HCT116 (cell line): Measurements from ENCODE around the gene SRP9. TPM values are rescaled to one million over a fixed set of nuclear protein-coding genes. Genes with fewer than 3 reads are reported as not detected.

Source experiments
- ATAC-seq: fragments of 200-7000 bp; cut with Tn5 transposase; 2 replicates; pipeline ENCODE4 v1.9.1; 2020; ENCODE audit warnings: mild to moderate bottlenecking, moderate library complexity
- BruUV-seq: library from RNA; stranded (reverse); fragments of 400-500 nt; replicated peaks from 2 replicates; lab custom pipeline; 2021; lab: Mats Ljungman, UMichigan
- CTCF ChIA-PET: fragments of 300-600 bp; sonication (Branson Sonifier 250); formaldehyde crosslinking; loops from one replicate; lab custom pipeline; 2021; ENCODE audit warnings: antibody characterized with exemption; lab: Charles Lee
- POLR2A ChIA-PET: fragments of 300-600, 350-600 bp; sonication (Branson Sonifier 250); formaldehyde crosslinking; loops from one replicate; lab custom pipeline; 2021; ENCODE audit warnings: antibody characterized with exemption; lab: Charles Lee
- RAD21 ChIA-PET, 2 experiments: fragments of 300-600 bp; sonication (Branson Sonifier 250); formaldehyde crosslinking; loops; one replicate each; lab custom pipeline; 2023; ENCODE audit warnings: low total read pairs in 2 of 2; ENCODE audit not compliant: uncharacterized antibody in 2 of 2, unreplicated experiment in 2 of 2, low non-redundant PET in 1 of 2; lab: Charles Lee
- DNase-seq: peaks from one replicate; pipeline ENCODE4 v3.0.0-alpha.2; 2010; ENCODE audit warnings: low read depth, low spot score
- H2AFZ ChIP-seq: fragments of 200-600 bp; shearing (Covaris generic), sonication (generic); 2 replicates; pipeline ENCODE4 v1.6.1; 2017; ENCODE audit warnings: low read depth, mixed run types, mixed read lengths, antibody characterized with exemption, low read length; ENCODE audit not compliant: poor library complexity, severe bottlenecking
- H3K27ac ChIP-seq: 2 replicates; pipeline ENCODE4 v1.5.1; 2012; ENCODE audit warnings: low read depth, low read length
- H3K27me3 ChIP-seq: fragments of 200-600 bp; sonication (generic); 2 replicates; pipeline ENCODE4 v1.6.1; 2016; ENCODE audit warnings: mixed run types, low read length, mixed read lengths; ENCODE audit not compliant: insufficient read depth
- H3K36me3 ChIP-seq, 2 experiments: fragments of 200-500 bp in 1 of 2; fragments of 200-600 bp in 1 of 2; sonication (Bioruptor generic) in 1 of 2; sonication (generic) in 1 of 2; 2 replicates each; pipeline versions ENCODE4 v1.5.1 to v1.6.1; 2014 to 2016; ENCODE audit warnings: low read length in 2 of 2, inconsistent platforms in 1 of 2, mixed read lengths in 1 of 2, mixed run types in 1 of 2; ENCODE audit not compliant: insufficient read depth in 2 of 2, control insufficient read depth in 1 of 2
- H3K4me1 ChIP-seq, 2 experiments: fragments of 200-600 bp in 1 of 2; sonication (generic) in 1 of 2; 2 replicates each; pipeline versions ENCODE4 v1.5.1 to v1.6.1; 2012 to 2017; ENCODE audit warnings: low read length in 2 of 2, inconsistent platforms in 1 of 2, mild to moderate bottlenecking in 1 of 2, mixed read lengths in 1 of 2, mixed run types in 1 of 2, moderate library complexity in 1 of 2; ENCODE audit not compliant: insufficient read depth in 2 of 2, control insufficient read depth in 1 of 2
- H3K4me2 ChIP-seq: fragments of 200-600 bp; sonication (generic); 2 replicates; pipeline ENCODE4 v1.6.1; 2017; ENCODE audit warnings: mixed run types, low read length, mixed read lengths
- H3K4me3 ChIP-seq, 2 experiments: fragments of 200-600 bp in 1 of 2; sonication (generic) in 1 of 2; replicated peaks in 1 of 2; 2 replicates each; pipeline ENCODE4 v1.5.1; 2011 to 2016; ENCODE audit warnings: low read length in 2 of 2, control low read depth in 1 of 2, low read depth in 1 of 2, mild to moderate bottlenecking in 1 of 2, mixed read lengths in 1 of 2, mixed run types in 1 of 2
- H3K79me2 ChIP-seq: fragments of 200-600 bp; sonication (generic); 2 replicates; pipeline ENCODE4 v1.6.1; 2017; ENCODE audit warnings: mild to moderate bottlenecking, mixed run types, low read length, moderate library complexity, mixed read lengths; ENCODE audit not compliant: insufficient read depth
- H3K9ac ChIP-seq: fragments of 200-600 bp; sonication (generic); 2 replicates; pipeline ENCODE4 v1.6.1; 2016; ENCODE audit warnings: low read length, mixed read lengths
- H3K9me2 ChIP-seq: fragments of 200-600 bp; sonication (generic), shearing (Covaris generic); 2 replicates; pipeline ENCODE4 v1.6.1; 2017; ENCODE audit warnings: mixed run types, mild to moderate bottlenecking, moderate library complexity; ENCODE audit not compliant: insufficient read depth
- H3K9me3 ChIP-seq, 2 experiments: fragments of 200-500 bp in 1 of 2; fragments of 200-600 bp in 1 of 2; sonication (Bioruptor generic) in 1 of 2; sonication (generic) in 1 of 2; 2 replicates each; pipeline ENCODE4 v1.6.1; 2014 to 2017; ENCODE audit warnings: low read length in 2 of 2, mixed read lengths in 2 of 2, inconsistent platforms in 1 of 2, low read depth in 1 of 2, mild to moderate bottlenecking in 1 of 2, mixed run types in 1 of 2, moderate library complexity in 1 of 2; ENCODE audit not compliant: control insufficient read depth in 1 of 2, insufficient read depth in 1 of 2
- H4K20me1 ChIP-seq: fragments of 200-600 bp; sonication (generic), shearing (Covaris generic); 2 replicates; pipeline ENCODE4 v1.6.1; 2017; ENCODE audit warnings: mixed run types, mild to moderate bottlenecking, moderate library complexity; ENCODE audit not compliant: insufficient read depth
- ATF3 ChIP-seq: IDR thresholded peaks from 2 replicates; pipeline ENCODE4 v1.6.1; 2012
- CBX3 ChIP-seq: IDR thresholded peaks from 2 replicates; pipeline ENCODE4 v1.6.1; 2012; ENCODE audit warnings: low read depth
- CTCF ChIP-seq, 3 experiments: fragments of 200-600 bp in 1 of 3; sonication (generic) in 1 of 3; IDR thresholded peaks in 2 of 3; conservative IDR thresholded peaks in 1 of 3; 2 replicates each; pipeline ENCODE4 v1.5.1; 2012 to 2017; ENCODE audit warnings: low read depth in 2 of 3, low read length in 2 of 3, antibody characterized with exemption in 1 of 3, borderline replicate concordance in 1 of 3, control low read depth in 1 of 3, mild to moderate bottlenecking in 1 of 3, mixed read lengths in 1 of 3, mixed run types in 1 of 3, moderate library complexity in 1 of 3; ENCODE audit not compliant: insufficient read depth in 1 of 3
- EGR1 ChIP-seq: IDR thresholded peaks from 2 replicates; pipeline ENCODE4 v1.6.1; 2012; ENCODE audit warnings: low read depth
- ELF1 ChIP-seq: IDR thresholded peaks from 2 replicates; pipeline ENCODE4 v1.6.1; 2012; ENCODE audit warnings: low read depth, borderline replicate concordance
- EZH2 ChIP-seq: fragments of 200-600 bp; sonication (generic); IDR thresholded peaks from 2 replicates; pipeline ENCODE4 v1.6.1; 2017; ENCODE audit warnings: antibody characterized with exemption, mixed run types
- EZH2phosphoT487 ChIP-seq: fragments of 200-600 bp; IDR thresholded peaks from 2 replicates; pipeline ENCODE4 v1.6.1; 2018; ENCODE audit warnings: antibody characterized with exemption, borderline replicate concordance
- FOSL1 ChIP-seq: IDR thresholded peaks from 2 replicates; pipeline ENCODE4 v1.6.1; 2012; ENCODE audit warnings: low read depth
- JUND ChIP-seq: IDR thresholded peaks from 2 replicates; pipeline ENCODE4 v1.6.1; 2012
- MAX ChIP-seq: IDR thresholded peaks from 2 replicates; pipeline ENCODE4 v1.6.1; 2012
- POLR2A ChIP-seq: IDR thresholded peaks from 2 replicates; pipeline ENCODE4 v1.7.0; 2011; ENCODE audit warnings: borderline replicate concordance; ENCODE audit not compliant: insufficient read depth, insufficient read length; ENCODE audit errors: extremely low read depth
- POLR2AphosphoS5 ChIP-seq: IDR thresholded peaks from 2 replicates; pipeline ENCODE4 v1.6.1; 2011; ENCODE audit warnings: mild to moderate bottlenecking, low read depth, low read length, moderate library complexity
- REST ChIP-seq: IDR thresholded peaks from 2 replicates; pipeline ENCODE4 v1.6.1; 2012; ENCODE audit warnings: low read depth
- SIN3A ChIP-seq: IDR thresholded peaks from 2 replicates; pipeline ENCODE4 v1.6.1; 2012; ENCODE audit warnings: low read depth
- SRF ChIP-seq: IDR thresholded peaks from 2 replicates; pipeline ENCODE4 v1.6.1; 2012; ENCODE audit warnings: low read depth
- TCF7L2 ChIP-seq: IDR thresholded peaks from 2 replicates; pipeline ENCODE4 v1.7.0; 2011; ENCODE audit warnings: borderline replicate concordance, inconsistent platforms; ENCODE audit not compliant: insufficient read depth, insufficient read length; ENCODE audit errors: extremely low read depth
- ZNF274 ChIP-seq: fragments of 200-500 bp; sonication (Bioruptor generic); IDR thresholded peaks from 2 replicates; pipeline ENCODE4 v1.6.1; 2014; ENCODE audit warnings: mild to moderate bottlenecking, low read depth, low read length, inconsistent platforms
- intact Hi-C: fragments of 100-400 bp; cut with micrococcal nuclease; formaldehyde crosslinking; loops from 2 replicates; pipeline ENCODE4 v1.10.0; 2022
- total RNA-seq: library from RNA; stranded (reverse); gene quantifications from one replicate; pipeline ENCODE4 v1.2.1, GENCODE V29; 2021; ENCODE audit not compliant: unreplicated experiment

Gene SRP9
- total RNA-seq, 1 experiment from 2014 or later = 220 TPM

GRCh38 chr1:225827076-225827475 is 49.5 kb downstream of the SRP9 start:
- TF ChIP-seq CTCF (IDR thresholded peaks at IDR 0.05 in 2 of 3, conservative IDR thresholded peaks at IDR 0.05 in 1 of 3; ENCODE audit: borderline replicate concordance in 1 of 3, insufficient read depth in 1 of 3, low read depth in 2 of 3, low read length in 2 of 3) = no peak
- no peak for TF ChIP-seq SRF
- TF ChIP-seq CBX3 = no peak
- TF ChIP-seq POLR2AphosphoS5 = no peak
- no peak for TF ChIP-seq POLR2A
- no peak for TF ChIP-seq REST
- no peak for TF ChIP-seq ZNF274
- TF ChIP-seq MAX = no peak
- TF ChIP-seq EGR1 = no peak
- TF ChIP-seq ATF3 = no peak
- TF ChIP-seq ELF1 = no peak
- TF ChIP-seq TCF7L2 = no peak
- no peak for TF ChIP-seq SIN3A
- TF ChIP-seq EZH2phosphoT487 = no peak
- no peak for TF ChIP-seq EZH2
- TF ChIP-seq FOSL1 = no peak
- TF ChIP-seq JUND = no peak
- H3K27ac ChIP-seq = no peak overlapping the region
- intact Hi-C loops = no loop called here

More at GRCh38 chr1:225827076-225827475, 49.5 kb downstream of the SRP9 start:
- H3K4me1 ChIP-seq = no peaks in the 10 kb centered on the region
- ChIA-PET POLR2A (no interaction called here), RAD21 (no interaction called here), CTCF (no interaction called here)
- no peak overlapping the region for H3K4me2 ChIP-seq
- H3K9ac ChIP-seq = no peak overlapping the region
- no peaks in the 10 kb centered on the region for H3K79me2 ChIP-seq
- no peak overlapping the region for H2AFZ ChIP-seq
- no peak for DNase-seq
- H3K27me3 ChIP-seq = no peaks in the 10 kb centered on the region
- no peaks in the 10 kb centered on the region for H4K20me1 ChIP-seq
- no TSS peak for BruUV-seq
- H3K9me3 ChIP-seq = no peaks in the 10 kb centered on the region
- no peak overlapping the region for H3K4me3 ChIP-seq
- no peaks in the 10 kb centered on the region for H3K9me2 ChIP-seq
- no peaks in the 10 kb centered on the region; a peak in 1 of 4 replicates for H3K36me3 ChIP-seq
- ATAC-seq = no peak
